ENCODE measurements around the gene IFNA21.

Gene IFNA21

DNA sequence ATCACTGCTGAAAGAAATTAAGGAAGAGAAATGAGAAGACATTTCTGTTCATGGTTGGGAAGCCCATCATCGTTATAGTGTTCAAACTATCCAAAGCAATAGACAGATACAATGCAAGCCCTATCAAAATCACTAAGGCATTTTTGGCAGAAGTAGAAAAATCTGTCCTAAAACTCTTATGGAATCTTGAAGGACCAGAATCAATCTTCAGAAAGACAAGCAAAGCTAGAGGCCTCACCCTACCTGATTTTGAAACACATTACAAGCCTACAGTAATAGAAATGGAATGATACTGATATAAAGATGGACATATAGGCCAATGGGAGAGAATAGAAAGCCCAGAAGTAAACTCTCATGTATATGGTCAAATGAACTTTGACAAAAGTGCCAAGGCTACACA, 4.9 kb upstream of the IFNA21 start:
- no peaks in the 10 kb centered on the region for H3K4me1 ChIP-seq (ENCODE audit: control extremely low read depth in 1 of 4, control insufficient read depth in 4 of 4, insufficient read depth in 4 of 4, low read length in 3 of 4)
- WGBS (ENCODE audit: insufficient coverage) = no CpG with 5 or more reads among the region's 1 CpG
- no peaks in the 10 kb centered on the region for H3K9me3 ChIP-seq (ENCODE audit: control extremely low read depth in 1 of 5, control insufficient read depth in 4 of 5, insufficient read depth in 2 of 5, low read depth in 1 of 5, low read length in 4 of 5)
- DNase-seq = no peak
- CTCF ChIA-PET = no interaction called here
- H3K36me3 ChIP-seq (ENCODE audit: control insufficient read depth in 4 of 4, insufficient read depth in 4 of 4, low read length in 3 of 4) = no peaks in the 10 kb centered on the region
- H3K27me3 ChIP-seq (replicated peaks in 2 of 5; ENCODE audit: control insufficient read depth in 4 of 5, insufficient read depth in 5 of 5, low read length in 4 of 5) = no peaks in the 10 kb centered on the region
- H3K4me3 ChIP-seq (ENCODE audit: control insufficient read depth in 1 of 7, extremely low read depth in 1 of 7, insufficient read depth in 4 of 7, low read depth in 2 of 7, low read length in 6 of 7) = no peak overlapping the region
- H3K27ac ChIP-seq (ENCODE audit: insufficient read depth in 1 of 2, low read depth in 1 of 2, low read length in 2 of 2, poor library complexity in 1 of 2, severe bottlenecking in 2 of 2) = no peak overlapping the region
- POLR2A ChIA-PET = no interaction called here

GRCh38 chr9:21165516-21165915, 944 bp downstream of the IFNA21 start:
- Histone ChIP-seq H3K4me1 (ENCODE audit: control extremely low read depth in 1 of 4, control insufficient read depth in 4 of 4, insufficient read depth in 4 of 4, low read length in 3 of 4) (no peaks in the 10 kb centered on the region), H3K4me3 (ENCODE audit: control insufficient read depth in 1 of 7, extremely low read depth in 1 of 7, insufficient read depth in 4 of 7, low read depth in 2 of 7, low read length in 6 of 7) (no peak overlapping the region), H3K27me3 (replicated peaks in 2 of 5; ENCODE audit: control insufficient read depth in 4 of 5, insufficient read depth in 5 of 5, low read length in 4 of 5) (no peaks in the 10 kb centered on the region), H3K27ac (ENCODE audit: insufficient read depth in 1 of 2, low read depth in 1 of 2, low read length in 2 of 2, poor library complexity in 1 of 2, severe bottlenecking in 2 of 2) (no peak overlapping the region), H3K36me3 (ENCODE audit: control insufficient read depth in 4 of 4, insufficient read depth in 4 of 4, low read length in 3 of 4) (no peaks in the 10 kb centered on the region), H3K9me3 (ENCODE audit: control extremely low read depth in 1 of 5, control insufficient read depth in 4 of 5, insufficient read depth in 2 of 5, low read depth in 1 of 5, low read length in 4 of 5) (no peaks in the 10 kb centered on the region)
- ChIA-PET POLR2A (no interaction called here), CTCF (no interaction called here)
- WGBS (ENCODE audit: insufficient coverage) = no CpG with 5 or more reads among the region's 1 CpG
- no peak for DNase-seq

DNA sequence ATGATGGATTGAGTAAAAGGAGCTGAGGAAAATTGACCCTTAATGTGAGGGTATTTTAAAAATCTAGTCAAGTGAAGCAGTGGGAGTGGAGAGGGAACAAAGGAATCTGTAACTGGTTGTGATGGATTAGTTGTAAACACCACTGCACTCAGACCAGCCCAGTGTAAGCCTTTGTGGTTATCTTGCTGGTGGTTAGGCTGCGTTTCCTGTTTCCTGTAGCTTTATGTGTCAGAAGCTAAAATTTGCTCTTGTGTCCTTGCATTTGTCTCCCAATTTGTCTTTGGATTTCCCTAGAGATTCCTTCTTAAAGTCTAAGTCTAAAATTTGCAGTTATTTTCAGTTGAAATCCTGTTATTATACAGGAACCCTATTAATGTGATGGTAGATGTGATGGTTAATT, 6.3 kb downstream of the IFNA21 start:
- CTCF ChIA-PET = no interaction called here
- WGBS (ENCODE audit: insufficient coverage) = no CpG with 5 or more reads among the region's 1 CpG
- H3K9me3 ChIP-seq (ENCODE audit: control extremely low read depth in 1 of 5, control insufficient read depth in 4 of 5, insufficient read depth in 2 of 5, low read depth in 1 of 5, low read length in 4 of 5) = peaks cover 0 to 10% (median 1%) of the 10 kb centered on the region in 5 experiments
- no peak overlapping the region for H3K4me3 ChIP-seq (ENCODE audit: control insufficient read depth in 1 of 7, extremely low read depth in 1 of 7, insufficient read depth in 4 of 7, low read depth in 2 of 7, low read length in 6 of 7)
- peaks cover 0 to 4% (median 0%) of the 10 kb centered on the region in 4 experiments for H3K4me1 ChIP-seq (ENCODE audit: control extremely low read depth in 1 of 4, control insufficient read depth in 4 of 4, insufficient read depth in 4 of 4, low read length in 3 of 4)
- no peak overlapping the region for H3K27ac ChIP-seq (ENCODE audit: insufficient read depth in 1 of 2, low read depth in 1 of 2, low read length in 2 of 2, poor library complexity in 1 of 2, severe bottlenecking in 2 of 2)
- POLR2A ChIA-PET = no interaction called here
- H3K36me3 ChIP-seq (ENCODE audit: control insufficient read depth in 4 of 4, insufficient read depth in 4 of 4, low read length in 3 of 4) = no peaks in the 10 kb centered on the region
- peak; percentile 19 to 78 (median 67) for DNase-seq
- H3K27me3 ChIP-seq (replicated peaks in 2 of 5; ENCODE audit: control insufficient read depth in 4 of 5, insufficient read depth in 5 of 5, low read length in 4 of 5) = no peaks in the 10 kb centered on the region

GRCh38 chr9:21155501-21155900, 11.0 kb downstream of the IFNA21 start:
- peaks cover 0 to 10% (median 1%) of the 10 kb centered on the region in 5 experiments for H3K9me3 ChIP-seq (ENCODE audit: control extremely low read depth in 1 of 5, control insufficient read depth in 4 of 5, insufficient read depth in 2 of 5, low read depth in 1 of 5, low read length in 4 of 5)
- H3K27ac ChIP-seq (ENCODE audit: insufficient read depth in 1 of 2, low read depth in 1 of 2, low read length in 2 of 2, poor library complexity in 1 of 2, severe bottlenecking in 2 of 2) = no peak overlapping the region
- no peak overlapping the region for H3K4me3 ChIP-seq (ENCODE audit: control insufficient read depth in 1 of 7, extremely low read depth in 1 of 7, insufficient read depth in 4 of 7, low read depth in 2 of 7, low read length in 6 of 7)
- WGBS (ENCODE audit: insufficient coverage) = no CpG with 5 or more reads among the region's 2 CpGs
- CTCF ChIA-PET = no interaction called here
- H3K4me1 ChIP-seq (ENCODE audit: control extremely low read depth in 1 of 4, control insufficient read depth in 4 of 4, insufficient read depth in 4 of 4, low read length in 3 of 4) = peaks cover 2 to 19% (median 10%) of the 10 kb centered on the region in 4 experiments
- no peaks in the 10 kb centered on the region for H3K36me3 ChIP-seq (ENCODE audit: control insufficient read depth in 4 of 4, insufficient read depth in 4 of 4, low read length in 3 of 4)
- DNase-seq = no peak
- no peaks in the 10 kb centered on the region for H3K27me3 ChIP-seq (replicated peaks in 2 of 5; ENCODE audit: control insufficient read depth in 4 of 5, insufficient read depth in 5 of 5, low read length in 4 of 5)
- POLR2A ChIA-PET = no interaction called here

DNA sequence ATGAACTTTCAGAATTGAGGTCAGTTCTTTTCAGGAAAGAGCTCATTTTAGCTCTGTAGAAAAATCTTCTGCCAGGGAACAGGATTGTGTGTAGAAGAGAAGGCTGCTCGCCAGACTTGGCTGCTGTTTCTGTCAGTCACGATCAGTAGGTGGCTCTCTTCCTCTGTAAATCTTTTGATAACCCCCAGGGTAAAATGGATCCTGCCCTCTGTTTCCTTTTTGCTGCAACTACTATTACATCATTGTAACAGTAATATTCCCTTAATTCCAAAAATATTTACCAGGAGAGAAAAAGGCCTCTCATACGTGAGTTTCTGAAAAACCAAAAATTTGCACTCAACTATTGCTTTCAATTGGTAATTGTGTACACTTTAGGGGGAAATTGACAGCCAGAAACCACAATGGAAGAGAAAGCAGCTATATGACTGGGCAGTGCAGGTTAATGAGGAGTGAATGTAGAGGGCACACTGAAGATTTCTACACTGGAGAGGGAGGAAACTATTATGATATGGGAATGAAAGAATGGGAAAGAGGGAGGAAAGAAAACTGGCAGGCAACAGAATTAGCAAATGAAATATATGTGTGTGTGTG, 12.3 kb downstream of the IFNA21 start:
- POLR2A ChIA-PET = interaction anchor here (0.5 kb wide), 1 partner anchor 772 kb away, joined by 3 read pairs; no protein-coding TSS in a partner anchor
- 0% methylated on average over 1 of the region's 3 CpGs for WGBS (ENCODE audit: insufficient coverage)
- CTCF ChIA-PET = interaction anchor here (0.9 to 1.4 kb wide), 5 partner anchors 29 to 312 kb away, joined by 3 to 4 read pairs (median 3); no protein-coding TSS in a partner anchor
- Histone ChIP-seq H3K4me3 (ENCODE audit: control insufficient read depth in 1 of 7, extremely low read depth in 1 of 7, insufficient read depth in 4 of 7, low read depth in 2 of 7, low read length in 6 of 7) (peak overlapping the region in 1 of 7 experiments; percentile 39), H3K36me3 (ENCODE audit: control insufficient read depth in 4 of 4, insufficient read depth in 4 of 4, low read length in 3 of 4) (no peaks in the 10 kb centered on the region), H3K27me3 (replicated peaks in 2 of 5; ENCODE audit: control insufficient read depth in 4 of 5, insufficient read depth in 5 of 5, low read length in 4 of 5) (no peaks in the 10 kb centered on the region), H3K4me1 (ENCODE audit: control extremely low read depth in 1 of 4, control insufficient read depth in 4 of 4, insufficient read depth in 4 of 4, low read length in 3 of 4) (peaks cover 2 to 19% (median 8%) of the 10 kb centered on the region in 4 experiments), H3K9me3 (ENCODE audit: control extremely low read depth in 1 of 5, control insufficient read depth in 4 of 5, insufficient read depth in 2 of 5, low read depth in 1 of 5, low read length in 4 of 5) (peaks cover 0 to 7% (median 1%) of the 10 kb centered on the region in 5 experiments), H3K27ac (ENCODE audit: insufficient read depth in 1 of 2, low read depth in 1 of 2, low read length in 2 of 2, poor library complexity in 1 of 2, severe bottlenecking in 2 of 2) (no peak overlapping the region)
- DNase-seq = peak; percentile 38 to 53 (median 38)

GRCh38 chr9:21153336-21154017, 13.0 kb downstream of the IFNA21 start:
- POLR2A ChIA-PET = interaction anchor here (0.5 kb wide), 1 partner anchor 771 kb away, joined by 3 read pairs; no protein-coding TSS in a partner anchor
- CTCF ChIA-PET = interaction anchor here (0.9 to 1.4 kb wide), 5 partner anchors 29 to 312 kb away, joined by 3 to 4 read pairs (median 3); no protein-coding TSS in a partner anchor
- WGBS (ENCODE audit: insufficient coverage) = 11% methylated on average over 1 of the region's 3 CpGs
- H3K27ac ChIP-seq (ENCODE audit: insufficient read depth in 1 of 2, low read depth in 1 of 2, low read length in 2 of 2, poor library complexity in 1 of 2, severe bottlenecking in 2 of 2) = no peak overlapping the region
- no peaks in the 10 kb centered on the region for H3K27me3 ChIP-seq (replicated peaks in 2 of 5; ENCODE audit: control insufficient read depth in 4 of 5, insufficient read depth in 5 of 5, low read length in 4 of 5)
- peak; percentile 2 to 37 (median 33) for DNase-seq
- H3K4me3 ChIP-seq (ENCODE audit: control insufficient read depth in 1 of 7, extremely low read depth in 1 of 7, insufficient read depth in 4 of 7, low read depth in 2 of 7, low read length in 6 of 7) = peak overlapping the region in 1 of 7 experiments; percentile 39
- H3K4me1 ChIP-seq (ENCODE audit: control extremely low read depth in 1 of 4, control insufficient read depth in 4 of 4, insufficient read depth in 4 of 4, low read length in 3 of 4) = peaks cover 2 to 19% (median 8%) of the 10 kb centered on the region in 4 experiments
- no peaks in the 10 kb centered on the region for H3K36me3 ChIP-seq (ENCODE audit: control insufficient read depth in 4 of 4, insufficient read depth in 4 of 4, low read length in 3 of 4)
- H3K9me3 ChIP-seq (ENCODE audit: control extremely low read depth in 1 of 5, control insufficient read depth in 4 of 5, insufficient read depth in 2 of 5, low read depth in 1 of 5, low read length in 4 of 5) = peaks cover 0 to 11% (median 1%) of the 10 kb centered on the region in 5 experiments

GRCh38 chr9:21144603-21145002, 21.9 kb downstream of the IFNA21 start:
- 0% methylated on average over 1 of the region's 1 CpG for WGBS (ENCODE audit: insufficient coverage)
- peak overlapping the region in 2 of 7 experiments; percentile 10 to 12 for H3K4me3 ChIP-seq (ENCODE audit: control insufficient read depth in 1 of 7, extremely low read depth in 1 of 7, insufficient read depth in 4 of 7, low read depth in 2 of 7, low read length in 6 of 7)
- H3K36me3 ChIP-seq (ENCODE audit: control insufficient read depth in 4 of 4, insufficient read depth in 4 of 4, low read length in 3 of 4) = no peaks in the 10 kb centered on the region
- H3K9me3 ChIP-seq (ENCODE audit: control extremely low read depth in 1 of 5, control insufficient read depth in 4 of 5, insufficient read depth in 2 of 5, low read depth in 1 of 5, low read length in 4 of 5) = peaks cover 0 to 14% (median 3%) of the 10 kb centered on the region in 5 experiments
- H3K27ac ChIP-seq (ENCODE audit: insufficient read depth in 1 of 2, low read depth in 1 of 2, low read length in 2 of 2, poor library complexity in 1 of 2, severe bottlenecking in 2 of 2) = no peak overlapping the region
- H3K4me1 ChIP-seq (ENCODE audit: control extremely low read depth in 1 of 4, control insufficient read depth in 4 of 4, insufficient read depth in 4 of 4, low read length in 3 of 4) = peaks cover 4 to 10% (median 7%) of the 10 kb centered on the region in 4 experiments
- DNase-seq = no peak
- CTCF ChIA-PET = no interaction called here
- H3K27me3 ChIP-seq (replicated peaks in 2 of 5; ENCODE audit: control insufficient read depth in 4 of 5, insufficient read depth in 5 of 5, low read length in 4 of 5) = no peaks in the 10 kb centered on the region
- POLR2A ChIA-PET = no interaction called here

Data from common myeloid progenitor, CD34-positive (primary cell).